ENCODE measurements around the gene DPP10. TPM values are rescaled to one million over a fixed set of nuclear protein-coding genes. Genes with fewer than 3 reads are reported as not detected.

Gene DPP10
- total and polyA plus RNA-seq, 10 of the 15 experiments (the other 5 are each of a cell fraction or from before 2014, with no cell fraction given), result not detected

- H3K79me2 ChIP-seq (ENCODE audit: control insufficient read depth, insufficient read depth, low read length), result no peaks in the 10 kb centered on the region
- in situ Hi-C loops (cut with MboI) (no loop called here), intact Hi-C loops (cut with micrococcal nuclease; ENCODE audit: unreplicated experiment) (no loop called here)
- no peak for DNase-seq (ENCODE audit: low read depth, low spot score)
- FAIRE-seq, result no peak
- no peaks in the 10 kb centered on the region for H3K27me3 ChIP-seq (replicated peaks in 1 of 2; ENCODE audit: control insufficient read depth in 2 of 2, insufficient read depth in 2 of 2, low read length in 1 of 2)
- POLR2A ChIA-PET, result no interaction called here
- BruUV-seq (replicated peaks), result no TSS peak
- no peak for ATAC-seq
- no peaks in the 10 kb centered on the region for H4K20me1 ChIP-seq (ENCODE audit: control insufficient read depth, insufficient read depth)
- H3K9me3 ChIP-seq (replicated peaks; ENCODE audit: control insufficient read depth, insufficient read depth, low read length), result no peaks in the 10 kb centered on the region
- no peak overlapping the region for H3K4me3 ChIP-seq
- no peak overlapping the region for H3K9ac ChIP-seq (ENCODE audit: control insufficient read depth, insufficient read depth, low read length)
- no peak for TF ChIP-seq NRF1 (conservative IDR thresholded peaks at IDR 0.05; ENCODE audit: low read depth, low read length)
- no peak for TF ChIP-seq ZNF217 (IDR thresholded peaks at IDR 0.05)
- RAD21 ChIA-PET (ENCODE audit: unreplicated experiment), result no interaction called here
- H2AFZ ChIP-seq (ENCODE audit: control insufficient read depth, low read depth, low read length), result no peak overlapping the region
- H3K4me1 ChIP-seq (ENCODE audit: control insufficient read depth, insufficient read depth, low read length), result no peaks in the 10 kb centered on the region
- SMC1A ChIA-PET (ENCODE audit: uncharacterized antibody, unreplicated experiment), result no interaction called here
- WGBS (ENCODE audit: insufficient coverage, insufficient replicate concordance, low lambda C conversion rate, missing lambda C conversion rate), result 43% methylated on average over 3 of the region's 3 CpGs
- CTCF ChIA-PET, result no interaction called here
- no peak overlapping the region for H3K27ac ChIP-seq (ENCODE audit: control insufficient read depth, insufficient read depth)
- H3K36me3 ChIP-seq (ENCODE audit: control insufficient read depth in 2 of 2, insufficient read depth in 2 of 2, low read length in 1 of 2), result no peaks in the 10 kb centered on the region
- no peak overlapping the region for H3K4me2 ChIP-seq (ENCODE audit: control insufficient read depth, insufficient read depth)
Measured at GRCh38 chr2:115610888-115611287, 1168.4 kb downstream of the DPP10 start.

- Histone ChIP-seq H3K79me2 (ENCODE audit: control insufficient read depth, insufficient read depth, low read length) (no peaks in the 10 kb centered on the region), H3K4me3 (no peak overlapping the region), H3K4me1 (ENCODE audit: control insufficient read depth, insufficient read depth, low read length) (no peaks in the 10 kb centered on the region), H3K27ac (ENCODE audit: control insufficient read depth, insufficient read depth) (no peak overlapping the region), H3K36me3 (ENCODE audit: control insufficient read depth in 2 of 2, insufficient read depth in 2 of 2, low read length in 1 of 2) (no peaks in the 10 kb centered on the region), H3K9ac (ENCODE audit: control insufficient read depth, insufficient read depth, low read length) (no peak overlapping the region), H4K20me1 (ENCODE audit: control insufficient read depth, insufficient read depth) (no peaks in the 10 kb centered on the region), H2AFZ (ENCODE audit: control insufficient read depth, low read depth, low read length) (no peak overlapping the region), H3K27me3 (replicated peaks in 1 of 2; ENCODE audit: control insufficient read depth in 2 of 2, insufficient read depth in 2 of 2, low read length in 1 of 2) (no peaks in the 10 kb centered on the region), H3K4me2 (ENCODE audit: control insufficient read depth, insufficient read depth) (no peak overlapping the region), H3K9me3 (replicated peaks; ENCODE audit: control insufficient read depth, insufficient read depth, low read length) (no peaks in the 10 kb centered on the region)
- intact Hi-C loops (cut with micrococcal nuclease; ENCODE audit: unreplicated experiment), result no loop called here
- ATAC-seq, result no peak
- DNase-seq (ENCODE audit: low read depth, low spot score), result no peak
- CTCF ChIA-PET, result no interaction called here
- no peak for FAIRE-seq
- in situ Hi-C loops (cut with MboI), result no loop called here
- POLR2A ChIA-PET, result no interaction called here
- SMC1A ChIA-PET (ENCODE audit: uncharacterized antibody, unreplicated experiment), result no interaction called here
- 6% methylated on average over 4 of the region's 4 CpGs for WGBS (ENCODE audit: insufficient coverage, insufficient replicate concordance, low lambda C conversion rate, missing lambda C conversion rate)
- no TSS peak for BruUV-seq (replicated peaks)
- RAD21 ChIA-PET (ENCODE audit: unreplicated experiment), result no interaction called here
- no peak for TF ChIP-seq MYB (IDR thresholded peaks at IDR 0.05; ENCODE audit: borderline replicate concordance, low read depth, low read length)
- TF ChIP-seq SMAD1 (IDR thresholded peaks at IDR 0.05; ENCODE audit: low read depth, partially characterized antibody), result no peak
- no peak for TF ChIP-seq SUZ12 (IDR thresholded peaks at IDR 0.05; ENCODE audit: unreplicated experiment)
- no peak for TF ChIP-seq ESRRA (IDR thresholded peaks at IDR 0.05; ENCODE audit: low read length)
- TF ChIP-seq PML (IDR thresholded peaks at IDR 0.05; ENCODE audit: low read length), result no peak
- no peak for TF ChIP-seq TCF3 (IDR thresholded peaks at IDR 0.05; ENCODE audit: borderline replicate concordance, insufficient read depth, low read depth, low read length)
- no peak for TF ChIP-seq IRF4 (IDR thresholded peaks at IDR 0.05; ENCODE audit: low read depth, low read length)
- no peak for TF ChIP-seq BCL3 (IDR thresholded peaks at IDR 0.05; ENCODE audit: borderline replicate concordance, insufficient read depth, low read depth, low read length, poor library complexity, severe bottlenecking)
- TF ChIP-seq GABPA (IDR thresholded peaks at IDR 0.05; ENCODE audit: low read depth), result no peak
- TF ChIP-seq CBX3 (IDR thresholded peaks at IDR 0.05; ENCODE audit: borderline replicate concordance, low read depth), result no peak
- no peak for TF ChIP-seq YBX1 (IDR thresholded peaks at IDR 0.05)
- no peak for TF ChIP-seq RAD51 (IDR thresholded peaks at IDR 0.05)
- no peak for TF ChIP-seq CHD4 (IDR thresholded peaks at IDR 0.05)
- no peak for TF ChIP-seq RELA (IDR thresholded peaks at IDR 0.05; ENCODE audit: borderline replicate concordance, partially characterized antibody)
- TF ChIP-seq POU2F2 (IDR thresholded peaks at IDR 0.05; ENCODE audit: borderline replicate concordance, low read depth, low read length), result no peak
- TF ChIP-seq RFX5 (IDR thresholded peaks at IDR 0.05; ENCODE audit: low read depth, low read length), result no peak
- no peak for TF ChIP-seq BRCA1 (IDR thresholded peaks at IDR 0.05; ENCODE audit: low read depth, low read length)
Measured at GRCh38 chr2:115624332-115624731, 1181.9 kb downstream of the DPP10 start.

Measured in GM12878 (cell line).